ENCODE measurements around the gene CCDC185. TPM values are rescaled to one million over a fixed set of nuclear protein-coding genes. Genes with fewer than 3 reads are reported as not detected.
A peak's percentile ranks its signal among the peaks of the same experiment; 100 is the strongest.

Gene CCDC185
- total RNA-seq, 1 experiment from 2014 or later = 0.17 TPM

DNA sequence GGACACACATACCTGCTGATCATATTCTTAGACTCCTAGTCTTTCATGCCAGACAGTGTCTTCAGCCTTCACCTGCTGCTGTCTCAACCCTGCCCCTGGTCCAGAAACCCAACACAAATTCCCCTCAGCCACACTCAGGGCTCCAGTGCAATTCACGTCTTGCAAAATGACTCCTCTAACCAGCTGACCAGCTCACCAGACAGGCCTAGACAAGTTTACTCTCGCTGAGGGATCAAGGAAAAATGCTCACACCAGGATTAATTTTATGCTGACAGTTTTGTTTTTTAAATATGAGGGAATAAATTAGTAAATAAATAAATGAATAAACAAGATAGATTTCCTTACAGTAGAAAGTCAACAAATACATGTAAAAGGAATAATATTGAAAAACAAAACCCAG lies 28.5 kb downstream of the CCDC185 start:
- peak; percentile 20 for DNase-seq
- no TSS peak for BruUV-seq (replicated peaks)
- no peaks in the 10 kb centered on the region for H3K27me3 Mint-ChIP-seq (ENCODE audit: unreplicated experiment)
- H3K4me3 Mint-ChIP-seq (ENCODE audit: low read depth, unreplicated experiment) = no peak overlapping the region
- intact Hi-C loops (cut with micrococcal nuclease; ENCODE audit: unreplicated experiment) = no loop called here
- no peaks in the 10 kb centered on the region for H3K36me3 Mint-ChIP-seq (ENCODE audit: insufficient read depth, unreplicated experiment)
- H3K4me1 Mint-ChIP-seq (ENCODE audit: low read depth, unreplicated experiment) = peaks cover 38% of the 10 kb centered on the region
- H3K9me3 Mint-ChIP-seq (ENCODE audit: low read depth, unreplicated experiment) = no peaks in the 10 kb centered on the region
- no peak overlapping the region for H3K27ac Mint-ChIP-seq (ENCODE audit: unreplicated experiment)
- TF ChIP-seq, protein P1, sequence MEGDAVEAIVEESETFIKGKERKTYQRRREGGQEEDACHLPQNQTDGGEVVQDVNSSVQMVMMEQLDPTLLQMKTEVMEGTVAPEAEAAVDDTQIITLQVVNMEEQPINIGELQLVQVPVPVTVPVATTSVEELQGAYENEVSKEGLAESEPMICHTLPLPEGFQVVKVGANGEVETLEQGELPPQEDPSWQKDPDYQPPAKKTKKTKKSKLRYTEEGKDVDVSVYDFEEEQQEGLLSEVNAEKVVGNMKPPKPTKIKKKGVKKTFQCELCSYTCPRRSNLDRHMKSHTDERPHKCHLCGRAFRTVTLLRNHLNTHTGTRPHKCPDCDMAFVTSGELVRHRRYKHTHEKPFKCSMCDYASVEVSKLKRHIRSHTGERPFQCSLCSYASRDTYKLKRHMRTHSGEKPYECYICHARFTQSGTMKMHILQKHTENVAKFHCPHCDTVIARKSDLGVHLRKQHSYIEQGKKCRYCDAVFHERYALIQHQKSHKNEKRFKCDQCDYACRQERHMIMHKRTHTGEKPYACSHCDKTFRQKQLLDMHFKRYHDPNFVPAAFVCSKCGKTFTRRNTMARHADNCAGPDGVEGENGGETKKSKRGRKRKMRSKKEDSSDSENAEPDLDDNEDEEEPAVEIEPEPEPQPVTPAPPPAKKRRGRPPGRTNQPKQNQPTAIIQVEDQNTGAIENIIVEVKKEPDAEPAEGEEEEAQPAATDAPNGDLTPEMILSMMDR (IDR thresholded peaks at IDR 0.05; ENCODE audit: unreplicated experiment) = no peak
- CTCF ChIA-PET = no interaction called here

DNA sequence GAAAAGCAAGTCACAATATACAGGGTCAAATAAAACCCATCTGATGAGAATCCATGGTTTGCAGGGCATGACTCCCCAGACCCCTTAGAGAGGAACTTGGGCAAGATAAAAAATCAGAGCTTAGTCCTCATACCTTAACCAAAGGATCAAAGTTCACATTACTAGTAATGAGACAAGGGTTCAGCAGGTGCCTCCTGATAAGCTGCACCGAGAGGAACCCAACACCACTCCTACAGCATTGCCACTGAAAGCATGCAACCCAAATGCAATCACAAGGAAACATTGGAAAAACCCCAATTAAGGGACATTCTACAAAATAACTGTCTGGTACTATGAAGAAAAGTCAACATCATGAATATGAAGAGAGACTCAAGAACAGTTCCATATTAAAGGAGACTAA lies 29.7 kb downstream of the CCDC185 start:
- Mint-ChIP-seq H3K4me3 (ENCODE audit: low read depth, unreplicated experiment) (no peak overlapping the region), H3K4me1 (ENCODE audit: low read depth, unreplicated experiment) (peaks cover 28% of the 10 kb centered on the region), H3K27me3 (ENCODE audit: unreplicated experiment) (no peaks in the 10 kb centered on the region), H3K36me3 (ENCODE audit: insufficient read depth, unreplicated experiment) (no peaks in the 10 kb centered on the region), H3K9me3 (ENCODE audit: low read depth, unreplicated experiment) (no peaks in the 10 kb centered on the region), H3K27ac (ENCODE audit: unreplicated experiment) (peak overlapping the region; percentile 59)
- TF ChIP-seq, protein P1 (IDR thresholded peaks at IDR 0.05; ENCODE audit: unreplicated experiment) = no peak
- CTCF ChIA-PET = no interaction called here
- intact Hi-C loops (cut with micrococcal nuclease; ENCODE audit: unreplicated experiment) = no loop called here
- DNase-seq = no peak
- no TSS peak for BruUV-seq (replicated peaks)

DNA sequence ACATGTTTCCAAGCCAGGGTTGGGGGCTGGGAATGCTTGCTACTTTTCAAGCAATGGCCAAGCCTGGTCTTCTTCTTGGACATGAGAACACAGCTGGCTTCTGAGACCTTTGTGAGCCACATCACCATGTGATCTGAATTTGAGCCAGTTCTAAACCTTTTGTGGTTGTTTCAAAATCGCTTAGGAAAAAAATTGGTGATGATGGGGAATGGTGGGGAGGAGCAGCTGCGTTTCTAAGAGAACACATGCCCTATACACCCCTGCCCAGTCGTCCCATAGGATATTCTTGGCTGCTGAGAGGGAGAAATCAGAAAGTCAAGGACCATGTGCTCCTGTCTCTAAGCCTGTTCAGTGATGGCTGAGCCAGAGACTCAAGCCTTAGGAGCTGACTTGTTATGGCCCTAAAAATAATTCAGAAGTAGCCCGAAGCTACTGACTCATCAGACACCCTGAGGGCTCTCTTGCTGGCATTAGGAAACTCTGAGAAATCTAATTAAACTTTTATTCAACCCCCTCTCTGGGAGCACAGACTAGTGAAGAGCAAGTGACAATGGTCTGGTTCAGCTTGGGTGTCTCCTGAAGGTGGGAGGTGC lies 30.5 kb downstream of the CCDC185 start:
- intact Hi-C loops (cut with micrococcal nuclease; ENCODE audit: unreplicated experiment) = no loop called here
- no peak overlapping the region for H3K27ac Mint-ChIP-seq (ENCODE audit: unreplicated experiment)
- H3K36me3 Mint-ChIP-seq (ENCODE audit: insufficient read depth, unreplicated experiment) = no peaks in the 10 kb centered on the region
- no peak for DNase-seq
- BruUV-seq (replicated peaks) = no TSS peak
- peaks cover 20% of the 10 kb centered on the region for H3K4me1 Mint-ChIP-seq (ENCODE audit: low read depth, unreplicated experiment)
- no peaks in the 10 kb centered on the region for H3K27me3 Mint-ChIP-seq (ENCODE audit: unreplicated experiment)
- no peaks in the 10 kb centered on the region for H3K9me3 Mint-ChIP-seq (ENCODE audit: low read depth, unreplicated experiment)
- TF ChIP-seq, protein P1 (IDR thresholded peaks at IDR 0.05; ENCODE audit: unreplicated experiment) = no peak
- H3K4me3 Mint-ChIP-seq (ENCODE audit: low read depth, unreplicated experiment) = no peak overlapping the region
- CTCF ChIA-PET = no interaction called here

DNA sequence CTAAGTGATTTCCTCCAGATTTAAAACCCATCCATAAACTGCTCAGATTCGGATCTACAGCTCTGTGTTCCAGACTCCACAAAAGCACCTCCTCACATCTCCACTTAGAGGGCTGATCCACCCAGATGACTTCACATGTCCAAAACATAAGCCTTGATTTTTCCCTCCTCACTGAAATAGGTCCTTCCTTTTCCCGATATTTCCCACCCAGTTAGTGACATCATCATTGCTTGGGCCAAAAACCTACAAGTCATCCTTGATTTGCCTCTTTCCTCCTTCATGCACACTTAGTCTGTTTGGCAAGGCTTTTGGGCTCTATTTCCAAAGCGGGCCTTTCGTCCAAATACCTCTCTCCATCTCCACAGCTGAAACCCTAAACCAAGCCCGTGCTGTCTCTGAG lies 32.3 kb downstream of the CCDC185 start:
- H3K4me3 Mint-ChIP-seq (ENCODE audit: low read depth, unreplicated experiment) = no peak overlapping the region
- DNase-seq = no peak
- H3K4me1 Mint-ChIP-seq (ENCODE audit: low read depth, unreplicated experiment) = peaks cover 31% of the 10 kb centered on the region
- no TSS peak for BruUV-seq (replicated peaks)
- H3K27me3 Mint-ChIP-seq (ENCODE audit: unreplicated experiment) = no peaks in the 10 kb centered on the region
- H3K27ac Mint-ChIP-seq (ENCODE audit: unreplicated experiment) = no peak overlapping the region
- intact Hi-C loops (cut with micrococcal nuclease; ENCODE audit: unreplicated experiment) = no loop called here
- CTCF ChIA-PET = interaction anchor here (0.7 kb wide), 1 partner anchor 62 kb away, joined by 4 read pairs; no protein-coding TSS in a partner anchor
- no peaks in the 10 kb centered on the region for H3K36me3 Mint-ChIP-seq (ENCODE audit: insufficient read depth, unreplicated experiment)
- H3K9me3 Mint-ChIP-seq (ENCODE audit: low read depth, unreplicated experiment) = no peaks in the 10 kb centered on the region
- TF ChIP-seq, protein P1 (IDR thresholded peaks at IDR 0.05; ENCODE audit: unreplicated experiment) = no peak
